Measurements from ENCODE around the gene MRPL17.

MRPL17 gene

GRCh38 chr11:6671991-6672390 lies 11.1 kb downstream of the MRPL17 start:
- Histone ChIP-seq H3K36me3 (replicated peaks in 1 of 2; ENCODE audit: control insufficient read depth in 2 of 2, insufficient read depth in 2 of 2, low read length in 2 of 2) (no peaks in the 10 kb centered on the region), H2BK5ac (ENCODE audit: low read length) (no peak overlapping the region), H3K9ac (ENCODE audit: low read depth, low read length, poor library complexity) (no peak overlapping the region), H3K27me3 (ENCODE audit: control insufficient read depth in 3 of 3, insufficient read depth in 3 of 3, low read depth in 1 of 3, low read length in 3 of 3) (no peaks in the 10 kb centered on the region), H3K23ac (ENCODE audit: low read depth, low read length, poor library complexity) (no peak overlapping the region), H3K9me3 (replicated peaks in 1 of 2; ENCODE audit: control insufficient read depth in 2 of 2, insufficient read depth in 1 of 2, low read depth in 1 of 2, low read length in 2 of 2) (no peaks in the 10 kb centered on the region), H3K14ac (ENCODE audit: low read length) (no peak overlapping the region), H2BK15ac (ENCODE audit: low read length) (no peak overlapping the region), H2AFZ (ENCODE audit: low read length) (no peak overlapping the region), H3K4me2 (ENCODE audit: insufficient read depth, low read length, poor library complexity, severe bottlenecking) (no peak overlapping the region), H2AK5ac (ENCODE audit: low read depth, low read length) (no peak overlapping the region), H3K4me3 (ENCODE audit: low read length in 2 of 2) (no peak overlapping the region), H3K27ac (replicated peaks; ENCODE audit: low read length) (no peak overlapping the region), H3K4ac (ENCODE audit: low read length) (no peak overlapping the region), H3K79me1 (ENCODE audit: low read depth, low read length) (no peaks in the 10 kb centered on the region), H3K18ac (ENCODE audit: low read length) (no peak overlapping the region), H2BK12ac (ENCODE audit: low read length) (no peak overlapping the region), H3K4me1 (ENCODE audit: control insufficient read depth in 2 of 2, insufficient read depth in 1 of 2, low read depth in 1 of 2, low read length in 2 of 2) (no peaks in the 10 kb centered on the region), H2BK120ac (ENCODE audit: low read depth, low read length) (no peak overlapping the region), H4K91ac (ENCODE audit: low read depth, low read length, poor library complexity) (no peak overlapping the region), H4K8ac (ENCODE audit: low read depth, low read length) (no peak overlapping the region)
- no peak for DNase-seq (ENCODE audit: low spot score)
- WGBS, 2 donors (ENCODE audit: extremely low coverage in 2 of 2, insufficient read length in 2 of 2, insufficient replicate concordance in 1 of 2) = no CpG with 5 or more reads among the region's 2 CpGs

DNA sequence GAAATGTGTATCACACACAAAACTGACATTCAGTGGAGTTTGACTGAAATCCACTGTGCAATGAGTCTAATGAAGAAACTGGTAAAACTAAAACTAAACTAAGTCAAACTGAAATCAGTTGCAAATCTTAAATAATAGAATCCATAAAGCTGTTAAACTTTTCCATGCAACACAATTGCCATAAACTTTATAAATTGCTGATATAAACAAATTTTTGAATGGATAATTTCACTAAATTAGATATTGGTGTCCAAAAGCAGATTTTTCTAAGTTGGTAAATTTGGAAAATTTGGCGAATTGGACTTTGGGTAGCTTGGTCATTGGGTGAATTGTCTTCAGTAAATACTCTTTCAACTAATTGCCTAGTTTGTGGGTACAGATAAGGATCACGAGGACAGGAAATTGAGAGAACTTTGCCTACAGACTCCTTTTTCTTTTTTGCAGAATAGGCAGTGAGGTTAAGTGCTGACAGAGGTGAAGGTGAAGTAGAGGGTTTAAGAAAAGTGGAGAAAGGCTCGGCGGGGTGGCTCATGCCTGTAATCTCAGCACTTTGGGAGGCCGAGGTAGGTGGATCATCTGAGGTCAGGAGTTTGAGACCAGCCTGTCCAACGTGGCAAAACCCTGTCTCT lies 12.8 kb downstream of the MRPL17 start:
- no peak overlapping the region for H3K23ac ChIP-seq (ENCODE audit: low read depth, low read length, poor library complexity)
- no peaks in the 10 kb centered on the region for H3K79me1 ChIP-seq (ENCODE audit: low read depth, low read length)
- no peak overlapping the region for H3K18ac ChIP-seq (ENCODE audit: low read length)
- no peak overlapping the region for H3K4me3 ChIP-seq (ENCODE audit: low read length in 2 of 2)
- H2BK120ac ChIP-seq (ENCODE audit: low read depth, low read length) = no peak overlapping the region
- H2BK5ac ChIP-seq (ENCODE audit: low read length) = no peak overlapping the region
- H2BK12ac ChIP-seq (ENCODE audit: low read length) = no peak overlapping the region
- no peak overlapping the region for H3K9ac ChIP-seq (ENCODE audit: low read depth, low read length, poor library complexity)
- no peak for DNase-seq (ENCODE audit: low spot score)
- no peak overlapping the region for H4K8ac ChIP-seq (ENCODE audit: low read depth, low read length)
- no peak overlapping the region for H2AFZ ChIP-seq (ENCODE audit: low read length)
- no peak overlapping the region for H4K91ac ChIP-seq (ENCODE audit: low read depth, low read length, poor library complexity)
- no peak overlapping the region for H3K14ac ChIP-seq (ENCODE audit: low read length)
- H3K27ac ChIP-seq (replicated peaks; ENCODE audit: low read length) = no peak overlapping the region
- no CpG with 5 or more reads among the region's 6 CpGs for WGBS, 2 donors (ENCODE audit: extremely low coverage in 2 of 2, insufficient read length in 2 of 2, insufficient replicate concordance in 1 of 2)
- no peaks in the 10 kb centered on the region for H3K4me1 ChIP-seq (ENCODE audit: control insufficient read depth in 2 of 2, insufficient read depth in 1 of 2, low read depth in 1 of 2, low read length in 2 of 2)
- no peak overlapping the region for H3K4ac ChIP-seq (ENCODE audit: low read length)
- no peaks in the 10 kb centered on the region for H3K27me3 ChIP-seq (ENCODE audit: control insufficient read depth in 3 of 3, insufficient read depth in 3 of 3, low read depth in 1 of 3, low read length in 3 of 3)
- H3K36me3 ChIP-seq (replicated peaks in 1 of 2; ENCODE audit: control insufficient read depth in 2 of 2, insufficient read depth in 2 of 2, low read length in 2 of 2) = no peaks in the 10 kb centered on the region
- no peak overlapping the region for H3K4me2 ChIP-seq (ENCODE audit: insufficient read depth, low read length, poor library complexity, severe bottlenecking)
- H2BK15ac ChIP-seq (ENCODE audit: low read length) = no peak overlapping the region
- H2AK5ac ChIP-seq (ENCODE audit: low read depth, low read length) = no peak overlapping the region
- H3K9me3 ChIP-seq (replicated peaks in 1 of 2; ENCODE audit: control insufficient read depth in 2 of 2, insufficient read depth in 1 of 2, low read depth in 1 of 2, low read length in 2 of 2) = no peaks in the 10 kb centered on the region

GRCh38 chr11:6667733-6668374 lies 15.3 kb downstream of the MRPL17 start:
- DNase-seq (ENCODE audit: low spot score) = no peak
- H3K27me3 ChIP-seq (ENCODE audit: control insufficient read depth in 3 of 3, insufficient read depth in 3 of 3, low read depth in 1 of 3, low read length in 3 of 3) = no peaks in the 10 kb centered on the region

DNA sequence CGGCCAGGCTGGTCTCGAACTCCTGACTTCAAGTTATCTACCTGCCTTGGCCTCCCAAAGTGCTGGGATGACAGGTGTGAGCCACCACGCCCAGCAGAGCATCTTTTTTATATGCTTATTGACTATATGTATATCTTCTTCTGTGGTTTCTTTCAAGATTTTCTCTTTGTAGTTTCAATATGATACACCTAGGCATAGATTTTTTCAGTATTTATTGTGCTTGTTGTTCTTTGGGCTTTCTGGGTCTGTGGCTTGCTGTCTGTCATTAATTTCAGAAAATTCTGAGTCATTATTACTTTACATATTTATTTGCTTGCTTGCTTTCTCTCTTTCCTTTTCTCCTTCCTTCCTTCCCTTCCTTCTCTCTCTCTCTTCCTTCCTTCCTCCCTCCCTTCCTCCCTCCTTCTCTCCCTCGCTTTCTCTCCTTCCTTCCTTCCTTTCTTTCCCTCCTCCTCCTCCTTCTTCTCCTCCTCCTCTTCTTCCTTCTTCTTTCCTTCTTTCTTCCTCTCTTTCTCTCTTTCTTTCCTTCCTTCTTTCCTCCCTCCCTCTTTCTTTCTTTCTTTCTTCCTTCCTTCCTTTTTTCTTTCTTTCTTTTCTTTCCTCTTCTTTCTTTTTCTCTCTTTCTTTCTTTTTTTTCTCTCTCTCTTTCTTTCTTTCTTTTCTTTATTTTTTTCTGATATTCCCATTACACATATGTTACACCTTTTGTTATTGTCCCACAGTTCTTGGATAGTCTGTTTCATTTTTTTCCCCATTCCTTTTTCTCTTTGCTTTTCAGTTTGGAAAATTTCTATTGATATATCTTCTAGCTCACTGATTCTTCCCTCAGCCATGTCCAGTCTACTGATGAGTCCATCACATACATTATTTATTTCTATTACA lies 16.6 kb downstream of the MRPL17 start:
- H3K9ac ChIP-seq (ENCODE audit: low read depth, low read length, poor library complexity) = no peak overlapping the region
- no peaks in the 10 kb centered on the region for H3K79me1 ChIP-seq (ENCODE audit: low read depth, low read length)
- H3K18ac ChIP-seq (ENCODE audit: low read length) = no peak overlapping the region
- H3K4ac ChIP-seq (ENCODE audit: low read length) = no peak overlapping the region
- no peak for DNase-seq (ENCODE audit: low spot score)
- H2BK12ac ChIP-seq (ENCODE audit: low read length) = no peak overlapping the region
- no peak overlapping the region for H2AFZ ChIP-seq (ENCODE audit: low read length)
- no peak overlapping the region for H3K4me2 ChIP-seq (ENCODE audit: insufficient read depth, low read length, poor library complexity, severe bottlenecking)
- H3K27me3 ChIP-seq (ENCODE audit: control insufficient read depth in 3 of 3, insufficient read depth in 3 of 3, low read depth in 1 of 3, low read length in 3 of 3) = no peaks in the 10 kb centered on the region
- no peak overlapping the region for H3K14ac ChIP-seq (ENCODE audit: low read length)
- no peak overlapping the region for H3K23ac ChIP-seq (ENCODE audit: low read depth, low read length, poor library complexity)
- WGBS, 2 donors (ENCODE audit: extremely low coverage in 2 of 2, insufficient read length in 2 of 2, insufficient replicate concordance in 1 of 2) = no CpG with 5 or more reads among the region's 4 CpGs
- no peaks in the 10 kb centered on the region for H3K36me3 ChIP-seq (replicated peaks in 1 of 2; ENCODE audit: control insufficient read depth in 2 of 2, insufficient read depth in 2 of 2, low read length in 2 of 2)
- H4K8ac ChIP-seq (ENCODE audit: low read depth, low read length) = no peak overlapping the region
- H3K4me1 ChIP-seq (ENCODE audit: control insufficient read depth in 2 of 2, insufficient read depth in 1 of 2, low read depth in 1 of 2, low read length in 2 of 2) = peaks cover 0 to 2% of the 10 kb centered on the region in 2 donors
- H2BK15ac ChIP-seq (ENCODE audit: low read length) = no peak overlapping the region
- H4K91ac ChIP-seq (ENCODE audit: low read depth, low read length, poor library complexity) = no peak overlapping the region
- no peak overlapping the region for H2AK5ac ChIP-seq (ENCODE audit: low read depth, low read length)
- no peak overlapping the region for H2BK120ac ChIP-seq (ENCODE audit: low read depth, low read length)
- H3K27ac ChIP-seq (replicated peaks; ENCODE audit: low read length) = no peak overlapping the region
- H3K4me3 ChIP-seq (ENCODE audit: low read length in 2 of 2) = no peak overlapping the region
- H2BK5ac ChIP-seq (ENCODE audit: low read length) = no peak overlapping the region
- no peaks in the 10 kb centered on the region for H3K9me3 ChIP-seq (replicated peaks in 1 of 2; ENCODE audit: control insufficient read depth in 2 of 2, insufficient read depth in 1 of 2, low read depth in 1 of 2, low read length in 2 of 2)

More at GRCh38 chr11:6667733-6668374, 15.3 kb downstream of the MRPL17 start:
- H3K27ac ChIP-seq (replicated peaks; ENCODE audit: low read length) = no peak overlapping the region
- H3K4me3 ChIP-seq (ENCODE audit: low read length in 2 of 2) = no peak overlapping the region
- peaks cover 0 to 2% of the 10 kb centered on the region in 2 donors for H3K4me1 ChIP-seq (ENCODE audit: control insufficient read depth in 2 of 2, insufficient read depth in 1 of 2, low read depth in 1 of 2, low read length in 2 of 2)
- H3K14ac ChIP-seq (ENCODE audit: low read length) = no peak overlapping the region
- WGBS, 2 donors (ENCODE audit: extremely low coverage in 2 of 2, insufficient read length in 2 of 2, insufficient replicate concordance in 1 of 2) = no CpG with 5 or more reads among the region's 3 CpGs
- no peak overlapping the region for H3K9ac ChIP-seq (ENCODE audit: low read depth, low read length, poor library complexity)
- no peak overlapping the region for H2BK12ac ChIP-seq (ENCODE audit: low read length)
- H2BK15ac ChIP-seq (ENCODE audit: low read length) = no peak overlapping the region
- H4K8ac ChIP-seq (ENCODE audit: low read depth, low read length) = no peak overlapping the region
- H3K4ac ChIP-seq (ENCODE audit: low read length) = no peak overlapping the region
- H2BK5ac ChIP-seq (ENCODE audit: low read length) = no peak overlapping the region
- no peak overlapping the region for H2AFZ ChIP-seq (ENCODE audit: low read length)
- no peak overlapping the region for H3K18ac ChIP-seq (ENCODE audit: low read length)
- H2AK5ac ChIP-seq (ENCODE audit: low read depth, low read length) = no peak overlapping the region
- no peaks in the 10 kb centered on the region for H3K9me3 ChIP-seq (replicated peaks in 1 of 2; ENCODE audit: control insufficient read depth in 2 of 2, insufficient read depth in 1 of 2, low read depth in 1 of 2, low read length in 2 of 2)
- no peaks in the 10 kb centered on the region for H3K79me1 ChIP-seq (ENCODE audit: low read depth, low read length)
- H3K4me2 ChIP-seq (ENCODE audit: insufficient read depth, low read length, poor library complexity, severe bottlenecking) = no peak overlapping the region
- no peak overlapping the region for H3K23ac ChIP-seq (ENCODE audit: low read depth, low read length, poor library complexity)
- no peaks in the 10 kb centered on the region for H3K36me3 ChIP-seq (replicated peaks in 1 of 2; ENCODE audit: control insufficient read depth in 2 of 2, insufficient read depth in 2 of 2, low read length in 2 of 2)
- H2BK120ac ChIP-seq (ENCODE audit: low read depth, low read length) = no peak overlapping the region
- no peak overlapping the region for H4K91ac ChIP-seq (ENCODE audit: low read depth, low read length, poor library complexity)

Measured in neuronal stem cell (in vitro differentiated cells).